Right kidney (tissue), 1 donor: Measurements from ENCODE around the gene ENKD1.

Source experiments
- DNase-seq: peaks from one replicate; pipeline ENCODE4 v3.0.0-alpha.2; 2016

The ENKD1 gene

GRCh38 chr16:67650023-67650422 lies 16.5 kb downstream of the ENKD1 start:
- DNase-seq: no peak

- no peak for DNase-seq
These were observed 17.0 kb downstream of the ENKD1 start for GRCh38 chr16:67649494-67649931.

GRCh38 chr16:67648764-67649407 lies 17.7 kb downstream of the ENKD1 start:
- DNase-seq: peak; percentile 25

- DNase-seq: peak; percentile 26
These were observed 18.3 kb downstream of the ENKD1 start for GRCh38 chr16:67648088-67648763.

GRCh38 chr16:67647681-67648080 lies 18.9 kb downstream of the ENKD1 start:
- no peak for DNase-seq

- DNase-seq: no peak
These were observed 19.4 kb downstream of the ENKD1 start for GRCh38 chr16:67647111-67647651.

GRCh38 chr16:67645397-67646121 lies 21.0 kb downstream of the ENKD1 start:
- DNase-seq: no peak

- no peak for DNase-seq
These were observed 22.5 kb downstream of the ENKD1 start for GRCh38 chr16:67644038-67644437.

- no peak for DNase-seq
These were observed 24.5 kb downstream of the ENKD1 start for GRCh38 chr16:67641779-67642708.

GRCh38 chr16:67637625-67638024 lies 28.9 kb downstream of the ENKD1 start:
- DNase-seq: no peak

GRCh38 chr16:67636713-67637112 lies 29.8 kb downstream of the ENKD1 start:
- DNase-seq: no peak

- DNase-seq: no peak
These were observed 34.0 kb downstream of the ENKD1 start for GRCh38 chr16:67632415-67633172.

- no peak for DNase-seq
These were observed 38.3 kb downstream of the ENKD1 start for GRCh38 chr16:67628216-67628615.

- no peak for DNase-seq
These were observed 52.7 kb downstream of the ENKD1 start for GRCh38 chr16:67613808-67614207.
